H9 (cell line): ENCODE measurements around the gene AGA. TPM values are rescaled to one million over a fixed set of nuclear protein-coding genes. Genes with fewer than 3 reads are reported as not detected.

Experiments
- DNase-seq: peaks from one replicate; pipeline ENCODE4 v3.0.0-alpha.2; 2017
- H2AFZ ChIP-seq: one replicate; pipeline ENCODE4 v1.6.1; 2013; ENCODE audit warnings: mild to moderate bottlenecking, low read length, control low read depth, moderate library complexity
- H2AK5ac ChIP-seq: 2 replicates; pipeline ENCODE4 v1.6.1; 2013; ENCODE audit warnings: low read length, control low read depth, mixed read lengths; ENCODE audit not compliant: insufficient read length
- H2BK120ac ChIP-seq: one replicate; pipeline ENCODE4 v1.6.1; 2013; ENCODE audit warnings: low read depth, mild to moderate bottlenecking, low read length, control low read depth, inconsistent platforms; ENCODE audit not compliant: poor library complexity, severe bottlenecking
- H2BK12ac ChIP-seq: 2 replicates; pipeline ENCODE4 v1.6.1; 2013; ENCODE audit warnings: low read length, control low read depth, mixed read lengths, low read depth; ENCODE audit not compliant: insufficient read length
- H2BK15ac ChIP-seq: 2 replicates; pipeline ENCODE4 v1.6.1; 2013; ENCODE audit warnings: low read depth, low read length, control low read depth
- H2BK20ac ChIP-seq: one replicate; pipeline ENCODE4 v1.6.1; 2013; ENCODE audit warnings: low read depth, mild to moderate bottlenecking, low read length, control low read depth, inconsistent platforms; ENCODE audit not compliant: poor library complexity, severe bottlenecking
- H2BK5ac ChIP-seq: 2 replicates; pipeline ENCODE4 v1.6.1; 2013; ENCODE audit warnings: low read length, control low read depth, mixed read lengths; ENCODE audit not compliant: insufficient read length
- H3K14ac ChIP-seq: 2 replicates; pipeline ENCODE4 v1.6.1; 2013; ENCODE audit warnings: low read length, control low read depth; ENCODE audit not compliant: insufficient read depth
- H3K18ac ChIP-seq: 2 replicates; pipeline ENCODE4 v1.6.1; 2013; ENCODE audit warnings: low read depth, mild to moderate bottlenecking, mixed read lengths, low read length, control low read depth; ENCODE audit not compliant: insufficient read length
- H3K23ac ChIP-seq: 2 replicates; pipeline ENCODE4 v1.6.1; 2013; ENCODE audit warnings: low read length, control low read depth, mixed read lengths, low read depth; ENCODE audit not compliant: insufficient read length
- H3K23me2 ChIP-seq: 2 replicates; pipeline ENCODE4 v1.6.1; 2013; ENCODE audit warnings: low read depth, mild to moderate bottlenecking, mixed read lengths, low read length, control low read depth; ENCODE audit not compliant: insufficient read length, poor library complexity, severe bottlenecking
- H3K27ac ChIP-seq: 2 replicates; pipeline ENCODE4 v1.5.1; 2013; ENCODE audit warnings: low read length, control low read depth, mixed read lengths, low read depth; ENCODE audit not compliant: insufficient read length
- H3K27me3 ChIP-seq: 2 replicates; pipeline ENCODE4 v1.6.1; 2013; ENCODE audit warnings: low read length, control low read depth, inconsistent platforms; ENCODE audit not compliant: insufficient read depth
- H3K4ac ChIP-seq: 2 replicates; pipeline ENCODE4 v1.6.1; 2013; ENCODE audit warnings: low read depth, mild to moderate bottlenecking, control low read depth, inconsistent platforms, low read length, moderate library complexity
- H3K4me1 ChIP-seq: 2 replicates; pipeline ENCODE4 v1.6.1; 2013; ENCODE audit warnings: low read length, control low read depth, inconsistent platforms; ENCODE audit not compliant: insufficient read depth
- H3K4me2 ChIP-seq: 2 replicates; pipeline ENCODE4 v1.6.1; 2013; ENCODE audit warnings: low read length, control low read depth, mixed read lengths; ENCODE audit not compliant: insufficient read length, insufficient read depth
- H3K56ac ChIP-seq: 2 replicates; pipeline ENCODE4 v1.6.1; 2013; ENCODE audit warnings: low read depth, mild to moderate bottlenecking, mixed read lengths, low read length, control low read depth; ENCODE audit not compliant: insufficient read length
- H3K79me1 ChIP-seq: 2 replicates; pipeline ENCODE4 v1.6.1; 2013; ENCODE audit warnings: low read depth, mild to moderate bottlenecking, moderate library complexity, low read length, control low read depth, inconsistent platforms; ENCODE audit not compliant: insufficient read depth, poor library complexity, severe bottlenecking
- H3K79me2 ChIP-seq: 2 replicates; pipeline ENCODE4 v1.6.1; 2013; ENCODE audit warnings: low read length, control low read depth, inconsistent platforms; ENCODE audit not compliant: insufficient read depth
- H3K9ac ChIP-seq: 2 replicates; pipeline ENCODE4 v1.6.1; 2013; ENCODE audit warnings: low read length, control low read depth, mixed read lengths; ENCODE audit not compliant: insufficient read length; ENCODE audit errors: extremely low read depth
- H3K9me3 ChIP-seq: one replicate; pipeline ENCODE4 v1.6.1; 2013; ENCODE audit warnings: low read depth, low read length, inconsistent platforms; ENCODE audit not compliant: control insufficient read depth
- H3T11ph ChIP-seq: one replicate; pipeline ENCODE4 v1.6.1; 2013; ENCODE audit warnings: mild to moderate bottlenecking, low read length, control low read depth, inconsistent platforms
- H4K20me1 ChIP-seq: one replicate; pipeline ENCODE4 v1.6.1; 2013; ENCODE audit not compliant: control insufficient read depth, insufficient read length, insufficient read depth
- H4K5ac ChIP-seq: 2 replicates; pipeline ENCODE4 v1.6.1; 2013; ENCODE audit warnings: low read depth, mild to moderate bottlenecking, mixed read lengths, low read length, control low read depth; ENCODE audit not compliant: insufficient read length
- H4K8ac ChIP-seq: replicated peaks from 2 replicates; pipeline ENCODE4 v1.6.1; 2013; ENCODE audit warnings: low read length, control low read depth, mixed read lengths, low read depth; ENCODE audit not compliant: insufficient read length
- H4K91ac ChIP-seq: 2 replicates; pipeline ENCODE4 v1.6.1; 2013; ENCODE audit warnings: low read depth, mild to moderate bottlenecking, moderate library complexity, mixed read lengths, low read length, control low read depth; ENCODE audit not compliant: insufficient read length
- H3K27ac Mint-ChIP-seq, 3 experiments: 2 replicates in 2 of 3; 3 replicates in 1 of 3; pipeline ENCODE4 v1.8.0; 2020 to 2021; ENCODE audit warnings: mixed read lengths in 3 of 3, mild to moderate bottlenecking in 1 of 3, moderate library complexity in 1 of 3
- H3K27me3 Mint-ChIP-seq: 2 replicates; pipeline ENCODE4 v1.8.0; 2021; ENCODE audit warnings: low read depth, mild to moderate bottlenecking, moderate library complexity, mixed read lengths
- H3K36me3 Mint-ChIP-seq, 3 experiments: 2 replicates in 2 of 3; 3 replicates in 1 of 3; pipeline ENCODE4 v1.8.0; 2020 to 2021; ENCODE audit warnings: low read depth in 3 of 3, mixed read lengths in 3 of 3; ENCODE audit not compliant: insufficient read depth in 1 of 3
- H3K4me1 Mint-ChIP-seq, 2 experiments: 2 replicates each; pipeline ENCODE4 v1.8.0; 2020; ENCODE audit warnings: mixed read lengths in 2 of 2
- H3K4me3 Mint-ChIP-seq, 2 experiments: 2 replicates in 1 of 2; 3 replicates in 1 of 2; pipeline ENCODE4 v1.8.0; 2020 to 2021; ENCODE audit warnings: mild to moderate bottlenecking in 2 of 2, mixed read lengths in 2 of 2, moderate library complexity in 1 of 2
- H3K9me3 Mint-ChIP-seq, 2 experiments: 2 replicates in 1 of 2; 3 replicates in 1 of 2; pipeline ENCODE4 v1.8.0; 2020; ENCODE audit warnings: mild to moderate bottlenecking in 2 of 2, mixed read lengths in 2 of 2, moderate library complexity in 1 of 2
- total RNA-seq: library from RNA; stranded (reverse); gene quantifications from 2 replicates; pipeline ENCODE4 v1.2.1, GENCODE V29; 2021
- TF ChIP-seq, protein P1 (sequence below): fragments of 200-600 bp; sonication (generic); conservative IDR thresholded peaks from 3 replicates; pipeline ENCODE4 v1.8.0; 2021; ENCODE audit warnings: antibody characterized with exemption, mild to moderate bottlenecking

The AGA gene
- total RNA-seq, 1 experiment from 2014 or later: 10.0 TPM

GRCh38 chr4:177410566-177410965, 31.7 kb downstream of the AGA start:
- no peaks in the 10 kb centered on the region for H3K23me2 ChIP-seq
- H3K4me1 ChIP-seq: no peaks in the 10 kb centered on the region
- no peaks in the 10 kb centered on the region for H3K9me3 ChIP-seq
- H4K20me1 ChIP-seq: no peaks in the 10 kb centered on the region
- H3K23ac ChIP-seq: no peak overlapping the region
- TF ChIP-seq, protein P1, sequence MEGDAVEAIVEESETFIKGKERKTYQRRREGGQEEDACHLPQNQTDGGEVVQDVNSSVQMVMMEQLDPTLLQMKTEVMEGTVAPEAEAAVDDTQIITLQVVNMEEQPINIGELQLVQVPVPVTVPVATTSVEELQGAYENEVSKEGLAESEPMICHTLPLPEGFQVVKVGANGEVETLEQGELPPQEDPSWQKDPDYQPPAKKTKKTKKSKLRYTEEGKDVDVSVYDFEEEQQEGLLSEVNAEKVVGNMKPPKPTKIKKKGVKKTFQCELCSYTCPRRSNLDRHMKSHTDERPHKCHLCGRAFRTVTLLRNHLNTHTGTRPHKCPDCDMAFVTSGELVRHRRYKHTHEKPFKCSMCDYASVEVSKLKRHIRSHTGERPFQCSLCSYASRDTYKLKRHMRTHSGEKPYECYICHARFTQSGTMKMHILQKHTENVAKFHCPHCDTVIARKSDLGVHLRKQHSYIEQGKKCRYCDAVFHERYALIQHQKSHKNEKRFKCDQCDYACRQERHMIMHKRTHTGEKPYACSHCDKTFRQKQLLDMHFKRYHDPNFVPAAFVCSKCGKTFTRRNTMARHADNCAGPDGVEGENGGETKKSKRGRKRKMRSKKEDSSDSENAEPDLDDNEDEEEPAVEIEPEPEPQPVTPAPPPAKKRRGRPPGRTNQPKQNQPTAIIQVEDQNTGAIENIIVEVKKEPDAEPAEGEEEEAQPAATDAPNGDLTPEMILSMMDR: no peak
- peaks cover 0 to 5% (median 0%) of the 10 kb centered on the region in 3 experiments; a peak in 3 of 7 replicates for H3K36me3 Mint-ChIP-seq
- no peak overlapping the region for H3K56ac ChIP-seq
- H2AK5ac ChIP-seq: no peak overlapping the region
- H4K91ac ChIP-seq: no peak overlapping the region
- no peaks in the 10 kb centered on the region for H3K27me3 ChIP-seq
- H3K27ac ChIP-seq: no peak overlapping the region
- H3K9ac ChIP-seq: no peak overlapping the region
- H2BK5ac ChIP-seq: no peak overlapping the region
- H3K79me2 ChIP-seq: no peaks in the 10 kb centered on the region
- H3K4ac ChIP-seq: no peak overlapping the region
- H2BK20ac ChIP-seq: no peak overlapping the region
- H3K27me3 Mint-ChIP-seq: no peaks in the 10 kb centered on the region
- no peak overlapping the region for H3K14ac ChIP-seq
- no peak for DNase-seq
- no peak overlapping the region for H4K8ac ChIP-seq
- no peak overlapping the region for H3K4me2 ChIP-seq
- no peak overlapping the region for H2BK120ac ChIP-seq
- H2BK12ac ChIP-seq: no peak overlapping the region
- no peak overlapping the region for H3K27ac Mint-ChIP-seq
- H3K4me3 Mint-ChIP-seq: no peak overlapping the region
- no peak overlapping the region for H4K5ac ChIP-seq
- no peak overlapping the region for H2BK15ac ChIP-seq
- H3K18ac ChIP-seq: no peak overlapping the region
- H2AFZ ChIP-seq: no peak overlapping the region
- H3T11ph ChIP-seq: no peak overlapping the region
- peaks cover 4 to 5% of the 10 kb centered on the region in 2 experiments; a peak in 3 of 4 replicates for H3K4me1 Mint-ChIP-seq
- no peaks in the 10 kb centered on the region for H3K79me1 ChIP-seq
- H3K9me3 Mint-ChIP-seq: peaks cover 0 to 2% of the 10 kb centered on the region in 2 experiments; a peak in 1 of 5 replicates
